K562 (cell line): ENCODE results near the gene SPRING1. TPM values are rescaled to one million over a fixed set of nuclear protein-coding genes. Genes with fewer than 3 reads are reported as not detected.

Source experiments
- CREB1 ChIP-seq, 2 experiments: sonication (generic) in 1 of 2; formaldehyde crosslinking in 1 of 2; IDR thresholded peaks; 2 replicates each; pipeline versions ENCODE4 v1.6.1 to v1.8.0; 2012 to 2022; ENCODE audit warnings: inconsistent platforms in 1 of 2, mild to moderate bottlenecking in 1 of 2, missing genetic modification reagents in 1 of 2, moderate library complexity in 1 of 2
- FOXJ3 ChIP-seq: sonication (generic); formaldehyde crosslinking; IDR thresholded peaks from 2 replicates; pipeline ENCODE4 v1.4.0; 2020; ENCODE audit warnings: mild to moderate bottlenecking, missing genetic modification reagents
- HDAC3 ChIP-seq: fragments of 450-650 bp; IDR thresholded peaks from 2 replicates; pipeline ENCODE4 v1.6.1; 2018; ENCODE audit warnings: borderline replicate concordance, mild to moderate bottlenecking, moderate library complexity; ENCODE audit not compliant: partially characterized antibody
- KAT7 ChIP-seq: sonication (generic); formaldehyde crosslinking; IDR thresholded peaks from 2 replicates; pipeline ENCODE4 v1.8.0; 2022; ENCODE audit warnings: missing genetic modification reagents, mild to moderate bottlenecking, borderline replicate concordance
- KLF16 ChIP-seq: IDR thresholded peaks from 2 replicates; pipeline ENCODE4 v1.6.1; 2016; ENCODE audit warnings: antibody characterized with exemption
- LEF1 ChIP-seq: fragments of 450-650 bp; IDR thresholded peaks from 2 replicates; pipeline ENCODE4 v1.6.1; 2016; ENCODE audit warnings: mild to moderate bottlenecking
- MEF2D ChIP-seq: conservative IDR thresholded peaks from 2 replicates; pipeline ENCODE4 v1.6.1; 2016; ENCODE audit warnings: low read depth, missing genetic modification characterization, missing compliant biosample characterization
- PTTG1 ChIP-seq: fragments of 450-650 bp; IDR thresholded peaks from 2 replicates; pipeline ENCODE4 v1.6.1; 2016; ENCODE audit warnings: low read depth, mild to moderate bottlenecking, missing genetic modification characterization, missing compliant biosample characterization
- RAD21 ChIP-seq, 2 experiments: fragments of 250-450 bp in 1 of 2; fragments of 450-650 bp in 1 of 2; sonication (Bioruptor Pico) in 1 of 2; formaldehyde crosslinking in 1 of 2; IDR thresholded peaks in 1 of 2; conservative IDR thresholded peaks in 1 of 2; 2 replicates each; pipeline versions ENCODE4 v1.4.0 to v1.8.0; 2020 to 2022; ENCODE audit warnings: mild to moderate bottlenecking in 2 of 2, moderate library complexity in 1 of 2
- TAL1 ChIP-seq: fragments of 450-650 bp; IDR thresholded peaks from 2 replicates; pipeline ENCODE4 v1.6.1; 2016; ENCODE audit warnings: mild to moderate bottlenecking
- ZNF124 ChIP-seq: sonication (generic); formaldehyde crosslinking; IDR thresholded peaks from 2 replicates; pipeline ENCODE4 v1.8.1; 2022; ENCODE audit warnings: missing genetic modification reagents
- ZNF3 ChIP-seq: fragments of 250-450 bp; sonication (Bioruptor Pico); IDR thresholded peaks from 2 replicates; pipeline ENCODE4 v1.5.0; 2021; ENCODE audit warnings: mild to moderate bottlenecking, moderate library complexity
- ZNF449 ChIP-seq: fragments of 250-450 bp; sonication (Bioruptor Pico); IDR thresholded peaks from 2 replicates; pipeline ENCODE4 v1.8.0; 2022; ENCODE audit warnings: moderate library complexity, mild to moderate bottlenecking, inconsistent platforms
- ZNF79 ChIP-seq: fragments of 250-450 bp; sonication (Bioruptor Pico); IDR thresholded peaks from 2 replicates; pipeline ENCODE4 v1.4.0; 2020; ENCODE audit warnings: low read depth, mild to moderate bottlenecking, moderate library complexity
- polyA plus RNA-seq, 8 experiments: library from polyadenylated mRNA; depleted of rRNA in 4 of 8; stranded (reverse) in 5 of 8; unstranded in 3 of 8; fragments of >200 nt; fragmentation: Nextera tagmentation in 2 of 8; fragmentation: Illumina TruSeq in 1 of 8; extraction: Ambion mirVana in 2 of 8; extraction: Trizol in 1 of 8; gene quantifications; 2 replicates each; pipeline versions ENCODE4 v1.2.1 to v1.2.3, GENCODE V29; 2011 to 2014; ENCODE audit warnings: inconsistent platforms in 1 of 8, missing spikeins in 1 of 8
- total RNA-seq, 7 experiments: library from RNA; depleted of rRNA in 6 of 7; stranded (reverse); fragments of >200 nt in 6 of 7; fragmentation: Illumina TruSeq in 2 of 7; extraction: Trizol in 2 of 7; gene quantifications; 2 replicates each; pipeline versions ENCODE4 v1.2.1 to v1.2.3, GENCODE V29; 2011 to 2021; ENCODE audit warnings: low replicate concordance in 1 of 7
- TF ChIP-seq, protein P1 (sequence below): fragments of 450-650 bp; formaldehyde crosslinking; IDR thresholded peaks from 2 replicates; pipeline ENCODE4 v1.4.0; 2022; ENCODE audit warnings: missing genetic modification characterization
- TF ChIP-seq, protein P2 (sequence below), 2 experiments: fragments of 450-650 bp; IDR thresholded peaks; 2 replicates each; pipeline ENCODE4 v1.6.1; 2016; ENCODE audit warnings: mild to moderate bottlenecking in 2 of 2, borderline replicate concordance in 1 of 2, low read depth in 1 of 2, moderate library complexity in 1 of 2

The SPRING1 gene
- total and polyA plus RNA-seq, 9 of the 15 experiments (the other 6 are each of a cell fraction or from before 2014, with no cell fraction given) = 1.1 to 20.0 (median 8.0) TPM

DNA sequence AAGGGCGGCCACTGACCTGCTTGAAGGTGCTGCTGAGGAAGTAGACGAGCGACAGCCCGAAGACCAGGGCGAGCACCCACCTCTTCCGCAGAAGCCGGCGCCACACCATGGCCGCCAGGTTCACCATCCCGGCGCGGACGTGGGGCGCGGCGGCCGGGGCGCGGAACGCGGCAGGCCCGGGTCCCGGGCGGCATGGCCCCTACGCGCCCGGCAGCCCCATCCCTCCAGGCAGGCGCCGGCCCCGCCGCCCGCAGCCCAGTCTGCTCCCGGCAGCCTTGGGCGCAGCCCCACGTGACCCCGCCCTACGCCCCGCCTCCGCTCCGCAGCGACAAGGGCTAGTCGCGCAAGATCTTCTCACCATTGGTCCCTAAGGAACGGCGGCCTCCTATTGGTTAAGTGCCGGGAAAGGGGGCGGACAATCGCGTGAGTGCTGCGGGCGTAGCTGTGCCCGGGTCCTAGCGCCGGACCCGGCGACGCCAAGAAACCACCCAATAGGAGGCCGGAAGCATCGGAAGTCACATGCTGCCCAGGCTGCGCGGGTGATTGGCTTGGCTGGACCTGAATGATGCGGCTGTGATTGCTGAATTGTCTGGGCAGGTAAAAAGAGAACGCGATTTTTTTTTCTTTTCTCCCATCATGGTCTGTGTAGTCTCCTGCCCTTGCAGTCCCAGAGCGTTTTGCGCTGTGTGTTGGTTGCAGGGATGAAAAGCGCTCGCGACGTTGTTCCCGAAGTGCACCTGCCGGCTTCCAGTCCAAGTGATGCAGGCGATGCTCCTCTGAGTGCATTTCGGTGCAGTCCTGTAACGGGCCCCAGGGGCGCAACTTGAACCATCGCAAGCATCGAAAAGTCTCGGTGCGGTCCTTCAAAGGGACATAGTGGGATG lies at the start of gene SPRING1, which contains the start of gene RNFT2 (continued):
- TF ChIP-seq KAT7 (CRISPR knock-in tag) = no peak
- no peak for TF ChIP-seq MEF2D
- no peak for TF ChIP-seq TAL1
- no peak for TF ChIP-seq LEF1
- TF ChIP-seq ZNF449 = no peak
- no peak for TF ChIP-seq ZNF124
- TF ChIP-seq FOXJ3 (CRISPR knock-in tag) = no peak
- TF ChIP-seq KLF16 = no peak
- TF ChIP-seq CREB1 (IDR thresholded peaks at IDR 0.05) = peak; percentile 93
- TF ChIP-seq CREB1 (CRISPR knock-in tag; IDR thresholded peaks at IDR 0.05) = peak; percentile 96
- TF ChIP-seq RAD21 (CRISPR knock-in tag; conservative IDR thresholded peaks at IDR 0.05 in 1 of 2, IDR thresholded peaks at IDR 0.05 in 1 of 2) = no peak
- TF ChIP-seq, protein P1, sequence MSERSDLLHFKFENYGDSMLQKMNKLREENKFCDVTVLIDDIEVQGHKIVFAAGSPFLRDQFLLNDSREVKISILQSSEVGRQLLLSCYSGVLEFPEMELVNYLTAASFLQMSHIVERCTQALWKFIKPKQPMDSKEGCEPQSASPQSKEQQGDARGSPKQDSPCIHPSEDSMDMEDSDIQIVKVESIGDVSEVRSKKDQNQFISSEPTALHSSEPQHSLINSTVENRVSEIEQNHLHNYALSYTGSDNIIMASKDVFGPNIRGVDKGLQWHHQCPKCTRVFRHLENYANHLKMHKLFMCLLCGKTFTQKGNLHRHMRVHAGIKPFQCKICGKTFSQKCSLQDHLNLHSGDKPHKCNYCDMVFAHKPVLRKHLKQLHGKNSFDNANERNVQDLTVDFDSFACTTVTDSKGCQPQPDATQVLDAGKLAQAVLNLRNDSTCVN (CRISPR knock-in tag) = no peak
- TF ChIP-seq, protein P2, sequence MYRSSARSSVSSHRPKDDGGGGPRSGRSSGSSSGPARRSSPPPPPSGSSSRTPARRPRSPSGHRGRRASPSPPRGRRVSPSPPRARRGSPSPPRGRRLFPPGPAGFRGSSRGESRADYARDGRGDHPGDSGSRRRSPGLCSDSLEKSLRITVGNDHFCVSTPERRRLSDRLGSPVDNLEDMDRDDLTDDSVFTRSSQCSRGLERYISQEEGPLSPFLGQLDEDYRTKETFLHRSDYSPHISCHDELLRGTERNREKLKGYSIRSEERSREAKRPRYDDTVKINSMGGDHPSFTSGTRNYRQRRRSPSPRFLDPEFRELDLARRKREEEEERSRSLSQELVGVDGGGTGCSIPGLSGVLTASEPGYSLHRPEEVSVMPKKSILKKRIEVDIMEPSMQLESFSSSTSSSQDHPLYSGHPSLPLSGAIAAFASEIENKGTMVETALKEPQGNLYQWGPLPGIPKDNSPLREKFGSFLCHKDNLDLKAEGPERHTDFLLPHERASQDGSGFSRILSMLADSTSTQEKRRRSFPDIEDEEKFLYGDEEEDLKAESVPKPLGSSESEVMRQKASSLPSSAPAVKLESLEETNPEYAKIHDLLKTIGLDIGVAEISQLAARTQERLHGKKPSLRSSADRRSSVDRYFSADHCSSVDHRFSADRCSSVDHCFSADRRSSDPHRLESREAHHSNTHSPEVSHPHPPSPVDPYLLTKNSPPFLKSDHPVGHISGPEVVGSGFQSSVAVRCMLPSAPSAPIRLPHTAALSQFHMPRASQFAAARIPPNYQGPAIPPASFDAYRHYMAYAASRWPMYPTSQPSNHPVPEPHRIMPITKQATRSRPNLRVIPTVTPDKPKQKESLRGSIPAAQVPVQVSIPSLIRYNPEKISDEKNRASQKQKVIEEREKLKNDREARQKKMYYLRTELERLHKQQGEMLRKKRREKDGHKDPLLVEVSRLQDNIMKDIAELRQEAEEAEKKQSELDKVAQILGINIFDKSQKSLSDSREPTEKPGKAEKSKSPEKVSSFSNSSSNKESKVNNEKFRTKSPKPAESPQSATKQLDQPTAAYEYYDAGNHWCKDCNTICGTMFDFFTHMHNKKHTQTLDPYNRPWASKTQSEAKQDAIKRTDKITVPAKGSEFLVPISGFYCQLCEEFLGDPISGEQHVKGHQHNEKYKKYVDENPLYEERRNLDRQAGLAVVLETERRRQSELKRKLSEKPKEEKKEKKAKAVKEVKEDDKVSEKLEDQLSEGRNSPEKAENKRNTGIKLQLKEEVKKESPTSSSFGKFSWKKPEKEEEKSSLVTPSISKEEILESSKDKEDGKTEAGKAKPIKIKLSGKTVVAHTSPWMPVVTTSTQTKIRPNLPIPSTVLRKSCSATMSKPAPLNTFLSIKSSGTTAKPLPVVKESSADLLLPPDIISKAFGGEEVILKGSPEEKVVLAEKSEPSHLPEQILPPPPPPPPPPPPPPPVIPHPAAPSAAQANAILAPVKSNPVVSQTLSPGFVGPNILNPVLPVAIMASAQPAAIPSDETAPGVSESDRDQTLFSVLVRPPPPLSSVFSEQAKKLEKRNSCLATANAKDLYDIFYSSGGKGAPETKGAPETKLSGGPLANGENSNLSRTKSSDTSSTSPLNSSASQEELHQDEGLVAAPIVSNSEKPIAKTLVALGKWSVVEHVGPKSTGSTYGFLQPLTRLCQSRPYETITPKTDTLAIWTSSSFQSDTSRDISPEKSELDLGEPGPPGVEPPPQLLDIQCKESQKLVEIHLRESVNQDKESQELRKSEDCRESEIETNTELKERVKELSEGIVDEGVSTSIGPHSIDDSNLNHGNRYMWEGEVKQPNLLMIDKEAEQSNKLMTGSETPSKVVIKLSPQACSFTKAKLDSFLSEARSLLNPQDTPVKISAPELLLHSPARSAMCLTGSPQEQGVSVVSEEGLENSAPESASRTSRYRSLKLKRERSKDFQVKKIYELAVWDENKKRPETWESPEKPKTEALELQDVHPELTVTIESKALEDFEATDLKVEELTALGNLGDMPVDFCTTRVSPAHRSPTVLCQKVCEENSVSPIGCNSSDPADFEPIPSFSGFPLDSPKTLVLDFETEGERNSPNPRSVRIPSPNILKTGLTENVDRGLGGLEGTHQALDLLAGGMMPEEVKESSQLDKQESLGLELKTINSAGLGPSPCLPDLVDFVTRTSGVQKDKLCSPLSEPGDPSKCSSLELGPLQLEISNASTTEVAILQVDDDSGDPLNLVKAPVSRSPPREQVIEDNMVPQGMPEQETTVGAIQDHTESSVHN (IDR thresholded peaks at IDR 0.05; ENCODE audit: borderline replicate concordance in 1 of 2, low read depth in 1 of 2) = no peak
- TF ChIP-seq PTTG1 (tag) = no peak
- no peak for TF ChIP-seq ZNF3 (CRISPR knock-in tag)
- no peak for TF ChIP-seq ZNF79 (CRISPR knock-in tag)
- peak; percentile 13 for TF ChIP-seq HDAC3
